Measurements from ENCODE around the gene SLC9A2. TPM values are rescaled to one million over a fixed set of nuclear protein-coding genes. Genes with fewer than 3 reads are reported as not detected.

The SLC9A2 gene
- total RNA-seq, 1 experiment from 2014 or later, result 7.1 TPM

GRCh38 chr2:102736110-102736409, 116.7 kb downstream of the SLC9A2 start:
- Histone ChIP-seq H3K4me2 (ENCODE audit: low read length) (peak overlapping the region; percentile 97), H3K9me2 (replicated peaks; ENCODE audit: low read length) (no peaks in the 10 kb centered on the region), H2AFZ (ENCODE audit: low read length) (peak overlapping the region; percentile 97), H3F3A (ENCODE audit: low read length, unreplicated experiment) (no peaks in the 10 kb centered on the region), H3K27ac (ENCODE audit: low read length) (peak overlapping the region; percentile 3; the same call in 1 of the 2 replicates), H3K9me3 (ENCODE audit: low read length) (no peaks in the 10 kb centered on the region), H4K20me1 (ENCODE audit: low read length) (no peaks in the 10 kb centered on the region), H3K27me3 (ENCODE audit: low read length) (no peaks in the 10 kb centered on the region), H3K36me3 (ENCODE audit: low read depth, low read length) (peaks cover 5% of the 10 kb centered on the region; the same call in 1 of the 2 replicates), H3K9ac (ENCODE audit: low read length) (peak overlapping the region; percentile 76), H3K4me1 (ENCODE audit: insufficient read depth, low read length) (peaks cover 21% of the 10 kb centered on the region), H3K4me3 (ENCODE audit: low read length) (peak overlapping the region; percentile 89), H3K79me2 (ENCODE audit: low read length) (peaks cover 53% of the 10 kb centered on the region)
- DNase-seq (no peak), ATAC-seq (peak; percentile 66)
- POLR2A ChIA-PET (ENCODE audit: unreplicated experiment), result interaction anchor here (0.5 kb wide), 1 partner anchor 18 kb away, joined by 4 read pairs; no protein-coding TSS in a partner anchor
- no TSS peak for BruUV-seq (replicated peaks)
- intact Hi-C loops (cut with micrococcal nuclease), result no loop called here
- CTCF ChIA-PET, result interaction anchor here (1.2 kb wide), 1 partner anchor 70 kb away, joined by 5 read pairs; no protein-coding TSS in a partner anchor
- no peak for TF ChIP-seq EZH2phosphoT487 (IDR thresholded peaks at IDR 0.05; ENCODE audit: borderline replicate concordance, low read length)
- TF ChIP-seq EZH2 (IDR thresholded peaks at IDR 0.05; ENCODE audit: low read length, unreplicated experiment), result no peak

GRCh38 chr2:102736410-102737409, 117.4 kb downstream of the SLC9A2 start:
- H3F3A ChIP-seq (ENCODE audit: low read length, unreplicated experiment), result no peaks in the 10 kb centered on the region
- peak overlapping the region; percentile 97 for H2AFZ ChIP-seq (ENCODE audit: low read length)
- peak overlapping the region; percentile 89 for H3K4me3 ChIP-seq (ENCODE audit: low read length)
- intact Hi-C loops (cut with micrococcal nuclease), result no loop called here
- BruUV-seq (replicated peaks), result TSS peak; percentile 95
- CTCF ChIA-PET, result interaction anchor here (1.0 to 1.2 kb wide), 2 partner anchors 17 to 69 kb away, joined by 4 to 5 read pairs; no protein-coding TSS in a partner anchor
- H4K20me1 ChIP-seq (ENCODE audit: low read length), result no peaks in the 10 kb centered on the region
- peaks cover 53% of the 10 kb centered on the region for H3K79me2 ChIP-seq (ENCODE audit: low read length)
- H3K9me2 ChIP-seq (replicated peaks; ENCODE audit: low read length), result no peaks in the 10 kb centered on the region
- H3K4me1 ChIP-seq (ENCODE audit: insufficient read depth, low read length), result peaks cover 21% of the 10 kb centered on the region
- H3K4me2 ChIP-seq (ENCODE audit: low read length), result peak overlapping the region; percentile 97
- TF ChIP-seq EZH2 (IDR thresholded peaks at IDR 0.05; ENCODE audit: low read length, unreplicated experiment) (no peak), CTCF (conservative IDR thresholded peaks at IDR 0.05; ENCODE audit: low read depth, low read length) (no peak), EZH2phosphoT487 (IDR thresholded peaks at IDR 0.05; ENCODE audit: borderline replicate concordance, low read length) (no peak)
- no peaks in the 10 kb centered on the region for H3K27me3 ChIP-seq (ENCODE audit: low read length)
- H3K9me3 ChIP-seq (ENCODE audit: low read length), result no peaks in the 10 kb centered on the region
- peak overlapping the region; percentile 3; the same call in 1 of the 2 replicates for H3K27ac ChIP-seq (ENCODE audit: low read length)
- peak overlapping the region; percentile 76 for H3K9ac ChIP-seq (ENCODE audit: low read length)
- H3K36me3 ChIP-seq (ENCODE audit: low read depth, low read length), result 0 out of 2 replicates have a peak, but pooled peaks cover 2% of the 10 kb centered on the region
- POLR2A ChIA-PET (ENCODE audit: unreplicated experiment), result interaction anchor here (0.5 kb wide), 1 partner anchor 17 kb away, joined by 4 read pairs; no protein-coding TSS in a partner anchor
- DNase-seq (peak; percentile 67), ATAC-seq (peak; percentile 90)

- Histone ChIP-seq H3K4me2 (ENCODE audit: low read length) (peak overlapping the region; percentile 97), H3K79me2 (ENCODE audit: low read length) (peaks cover 53% of the 10 kb centered on the region), H3K36me3 (ENCODE audit: low read depth, low read length) (no peaks in the 10 kb centered on the region), H3K27ac (ENCODE audit: low read length) (no peak overlapping the region), H3K4me3 (ENCODE audit: low read length) (peak overlapping the region; percentile 89), H3K9me3 (ENCODE audit: low read length) (no peaks in the 10 kb centered on the region), H3F3A (ENCODE audit: low read length, unreplicated experiment) (no peaks in the 10 kb centered on the region), H3K4me1 (ENCODE audit: insufficient read depth, low read length) (peaks cover 21% of the 10 kb centered on the region), H4K20me1 (ENCODE audit: low read length) (no peaks in the 10 kb centered on the region), H3K9ac (ENCODE audit: low read length) (peak overlapping the region; percentile 76; the same call in 1 of the 2 replicates), H3K27me3 (ENCODE audit: low read length) (no peaks in the 10 kb centered on the region), H3K9me2 (replicated peaks; ENCODE audit: low read length) (no peaks in the 10 kb centered on the region), H2AFZ (ENCODE audit: low read length) (peak overlapping the region; percentile 97)
- TF ChIP-seq EZH2 (IDR thresholded peaks at IDR 0.05; ENCODE audit: low read length, unreplicated experiment) (no peak), CTCF (conservative IDR thresholded peaks at IDR 0.05; ENCODE audit: low read depth, low read length) (no peak), EZH2phosphoT487 (IDR thresholded peaks at IDR 0.05; ENCODE audit: borderline replicate concordance, low read length) (no peak)
- intact Hi-C loops (cut with micrococcal nuclease), result no loop called here
- POLR2A ChIA-PET (ENCODE audit: unreplicated experiment), result no interaction called here
- no TSS peak for BruUV-seq (replicated peaks)
- CTCF ChIA-PET, result interaction anchor here (1.0 kb wide), 1 partner anchor 16 kb away, joined by 4 read pairs; no protein-coding TSS in a partner anchor
- ATAC-seq, result no peak
- DNase-seq, result no peak
Observed at GRCh38 chr2:102737431-102737830, 118.1 kb downstream of the SLC9A2 start.

Data from PC-3 (cell line).